GM23338 (cell line): ENCODE measurements around the gene DNAH17.

Experiments
- EZH2 ChIP-seq: fragments of 200-600 bp; sonication (generic); IDR thresholded peaks from one replicate; pipeline ENCODE4 v1.8.0; 2017; ENCODE audit warnings: antibody characterized with exemption, mild to moderate bottlenecking, low read depth; ENCODE audit not compliant: unreplicated experiment
- EZH2phosphoT487 ChIP-seq: fragments of 200-600 bp; sonication (generic); IDR thresholded peaks from one replicate; pipeline ENCODE4 v1.8.1; 2018; ENCODE audit warnings: antibody characterized with exemption; ENCODE audit not compliant: unreplicated experiment
- JUNB ChIP-seq: IDR thresholded peaks from one replicate; pipeline ENCODE4 v1.6.1; 2016; ENCODE audit warnings: antibody characterized with exemption; ENCODE audit not compliant: unreplicated experiment
- TF ChIP-seq, protein P1 (sequence below), 2 experiments: fragments of 200-600 bp in 1 of 2; sonication (generic) in 1 of 2; conservative IDR thresholded peaks; 2 replicates each; pipeline versions ENCODE4 v1.5.1 to v1.6.1; 2016 to 2017; ENCODE audit warnings: antibody characterized with exemption in 2 of 2, low read depth in 2 of 2, mild to moderate bottlenecking in 2 of 2, moderate library complexity in 1 of 2

DNA sequence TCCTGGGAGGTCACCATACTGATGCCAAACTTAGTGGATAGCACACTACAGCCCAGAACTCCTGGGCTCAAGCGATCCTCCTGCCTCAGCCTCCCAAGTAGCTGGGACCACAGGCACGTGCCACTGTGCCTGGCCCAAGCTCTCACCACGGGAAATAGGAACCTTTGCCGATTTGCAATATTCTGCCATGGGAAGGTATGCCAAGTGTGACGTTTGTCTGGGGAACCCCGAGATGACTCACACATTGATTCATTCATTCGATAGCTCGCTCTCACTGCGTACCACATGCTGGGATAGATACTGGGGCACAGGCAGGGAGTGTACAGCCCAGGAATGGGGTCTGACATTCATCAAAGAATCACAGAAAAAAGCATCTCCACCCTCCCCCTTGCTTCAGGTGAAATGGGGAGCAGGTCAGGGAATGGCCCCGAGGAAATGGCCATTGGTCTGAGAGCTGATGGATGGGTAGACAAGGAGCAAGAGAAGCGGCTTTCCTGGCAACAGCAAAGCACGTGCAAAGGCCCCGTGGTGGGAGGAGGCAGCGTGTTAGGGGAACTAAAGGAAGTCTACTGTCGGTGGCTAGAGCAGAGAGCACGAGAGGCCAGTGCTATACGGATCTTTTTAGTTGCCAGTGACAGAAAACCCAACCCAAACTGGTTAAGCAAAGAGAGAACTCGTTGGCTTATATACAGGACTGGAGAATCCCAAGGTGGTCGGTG is 44.1 kb downstream of the DNAH17 start:
- TF ChIP-seq, protein P1, sequence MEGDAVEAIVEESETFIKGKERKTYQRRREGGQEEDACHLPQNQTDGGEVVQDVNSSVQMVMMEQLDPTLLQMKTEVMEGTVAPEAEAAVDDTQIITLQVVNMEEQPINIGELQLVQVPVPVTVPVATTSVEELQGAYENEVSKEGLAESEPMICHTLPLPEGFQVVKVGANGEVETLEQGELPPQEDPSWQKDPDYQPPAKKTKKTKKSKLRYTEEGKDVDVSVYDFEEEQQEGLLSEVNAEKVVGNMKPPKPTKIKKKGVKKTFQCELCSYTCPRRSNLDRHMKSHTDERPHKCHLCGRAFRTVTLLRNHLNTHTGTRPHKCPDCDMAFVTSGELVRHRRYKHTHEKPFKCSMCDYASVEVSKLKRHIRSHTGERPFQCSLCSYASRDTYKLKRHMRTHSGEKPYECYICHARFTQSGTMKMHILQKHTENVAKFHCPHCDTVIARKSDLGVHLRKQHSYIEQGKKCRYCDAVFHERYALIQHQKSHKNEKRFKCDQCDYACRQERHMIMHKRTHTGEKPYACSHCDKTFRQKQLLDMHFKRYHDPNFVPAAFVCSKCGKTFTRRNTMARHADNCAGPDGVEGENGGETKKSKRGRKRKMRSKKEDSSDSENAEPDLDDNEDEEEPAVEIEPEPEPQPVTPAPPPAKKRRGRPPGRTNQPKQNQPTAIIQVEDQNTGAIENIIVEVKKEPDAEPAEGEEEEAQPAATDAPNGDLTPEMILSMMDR (conservative IDR thresholded peaks at IDR 0.05; ENCODE audit: low read depth in 2 of 2) = no peak
- TF ChIP-seq EZH2 = no peak
- TF ChIP-seq JUNB = no peak
- no peak for TF ChIP-seq EZH2phosphoT487
